Activated CD8-positive, alpha-beta T cell treated with anti-CD3 and anti-CD28 coated beads, Interleukin-2, amount 10 ng/mL, durations not matched to agents 7 days and 5 days (primary cell): ENCODE data around the gene AGAP1. TPM values are rescaled to one million over a fixed set of nuclear protein-coding genes. Genes with fewer than 3 reads are reported as not detected.

ENCODE experiments used
- ATAC-seq: fragments of 150-1000 bp; cut with Tn5 transposase; one replicate; pipeline ENCODE4 v1.10.0; 2021; ENCODE audit warnings: moderate library complexity
- CTCF ChIA-PET: fragments of 350-600 bp; sonication (Branson Sonifier 250); formaldehyde crosslinking; loops from one replicate; lab custom pipeline; 2021; ENCODE audit warnings: antibody characterized with exemption; lab: Charles Lee
- POLR2A ChIA-PET: fragments of 350-600 bp; sonication (Branson Sonifier 250); formaldehyde crosslinking; loops from one replicate; lab custom pipeline; 2021; ENCODE audit warnings: antibody characterized with exemption; lab: Charles Lee
- DNase-seq: peaks from one replicate; pipeline ENCODE4 v3.0.0-alpha.2; 2020
- H3K27ac Mint-ChIP-seq: one replicate; pipeline ENCODE4 v1.8.0; 2021; ENCODE audit warnings: mild to moderate bottlenecking, mixed read lengths
- H3K27me3 Mint-ChIP-seq: one replicate; pipeline ENCODE4 v1.8.0; 2021; ENCODE audit warnings: low read depth, mixed read lengths
- H3K36me3 Mint-ChIP-seq: one replicate; pipeline ENCODE4 v1.8.0; 2021; ENCODE audit warnings: low read depth, mixed read lengths
- H3K4me1 Mint-ChIP-seq: one replicate; pipeline ENCODE4 v1.8.0; 2021; ENCODE audit warnings: low read depth, mixed read lengths
- H3K4me3 Mint-ChIP-seq: one replicate; pipeline ENCODE4 v1.8.0; 2021; ENCODE audit warnings: mild to moderate bottlenecking, mixed read lengths
- H3K9me3 Mint-ChIP-seq: one replicate; pipeline ENCODE4 v1.8.0; 2022; ENCODE audit warnings: mixed read lengths; ENCODE audit not compliant: insufficient read depth
- total RNA-seq, 2 experiments: library from RNA; stranded (reverse); gene quantifications; one replicate each; pipeline ENCODE4 v1.2.3, GENCODE V29; 2021

Gene AGAP1
- total RNA-seq, 2 experiments from 2014 or later, result 0.82 to 1.3 TPM

DNA sequence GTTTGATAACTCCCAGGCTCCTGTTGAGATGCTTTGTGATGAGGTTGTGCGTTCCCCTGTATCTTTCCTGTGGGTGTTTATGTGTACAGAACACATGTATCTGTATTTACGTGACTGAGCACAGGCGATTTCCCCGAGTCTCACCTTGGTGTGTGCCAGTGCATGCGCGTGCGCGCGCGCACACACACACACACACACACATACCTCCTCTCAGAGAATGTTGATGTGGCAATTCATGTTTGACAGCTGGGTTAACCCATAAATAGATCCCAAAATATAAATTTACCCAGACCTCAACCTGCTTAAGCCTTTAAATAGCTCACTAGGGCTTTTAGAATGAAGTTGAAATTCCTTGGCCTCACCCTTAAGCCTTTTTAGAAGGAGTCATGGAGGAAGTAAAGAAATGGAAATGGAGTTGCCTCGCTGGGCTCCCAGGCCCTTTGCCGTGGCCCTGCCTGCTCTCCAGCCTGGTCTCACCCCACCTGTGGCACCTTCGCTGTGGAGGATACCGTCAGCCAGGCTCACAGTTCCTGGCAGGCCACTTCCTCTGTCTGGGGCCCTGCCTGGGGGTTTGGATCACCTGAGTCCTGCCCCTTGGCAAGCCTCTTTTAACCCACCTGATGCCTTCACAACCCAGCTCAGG is 20.3 kb downstream of the AGAP1 start:
- no peaks in the 10 kb centered on the region for H3K27me3 Mint-ChIP-seq
- H3K27ac Mint-ChIP-seq, result no peak overlapping the region
- no peak for DNase-seq
- POLR2A ChIA-PET, result no interaction called here
- CTCF ChIA-PET, result no interaction called here
- no peaks in the 10 kb centered on the region for H3K36me3 Mint-ChIP-seq
- H3K9me3 Mint-ChIP-seq, result no peaks in the 10 kb centered on the region
- H3K4me1 Mint-ChIP-seq, result no peaks in the 10 kb centered on the region
- no peak overlapping the region for H3K4me3 Mint-ChIP-seq
- no peak for ATAC-seq

DNA sequence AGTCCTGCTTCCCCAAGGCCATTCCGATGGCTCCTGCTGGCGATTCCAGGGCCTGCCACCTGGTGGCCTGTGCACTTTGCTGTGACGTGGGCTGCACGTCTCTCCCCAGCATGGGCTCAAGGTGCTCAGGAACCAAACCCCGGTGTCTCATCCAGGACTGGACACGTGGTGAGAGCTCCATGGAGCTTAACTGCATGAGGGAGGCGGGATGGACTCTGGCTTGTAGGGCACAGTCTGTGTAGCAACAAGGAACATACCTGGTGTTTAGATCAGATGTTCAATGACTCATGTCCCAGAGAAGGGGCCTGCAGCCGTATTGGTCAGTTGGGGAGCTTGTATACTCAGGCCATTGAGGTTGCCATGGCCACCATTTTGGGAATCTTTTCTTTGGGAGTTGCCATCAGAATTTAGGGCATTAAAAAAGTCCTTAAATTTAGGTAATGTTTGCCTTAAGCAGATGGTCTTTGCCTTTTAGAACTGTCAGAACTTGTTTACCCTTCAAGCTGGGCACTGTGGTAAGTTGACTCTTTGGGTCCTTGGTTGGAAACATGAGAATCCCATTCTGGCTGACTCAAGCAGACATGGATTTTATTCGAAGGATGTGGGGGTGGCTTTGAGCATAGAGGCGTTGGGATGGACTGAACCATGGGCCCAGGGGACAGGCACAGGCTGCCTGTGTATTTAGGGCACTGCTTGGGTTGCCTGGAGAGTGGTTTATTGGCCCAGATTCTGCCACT is 21.0 kb downstream of the AGAP1 start:
- Mint-ChIP-seq H3K36me3 (no peaks in the 10 kb centered on the region), H3K4me1 (no peaks in the 10 kb centered on the region), H3K27me3 (no peaks in the 10 kb centered on the region), H3K4me3 (no peak overlapping the region), H3K9me3 (no peaks in the 10 kb centered on the region), H3K27ac (no peak overlapping the region)
- no peak for DNase-seq
- POLR2A ChIA-PET, result no interaction called here
- CTCF ChIA-PET, result no interaction called here
- ATAC-seq, result no peak

DNA sequence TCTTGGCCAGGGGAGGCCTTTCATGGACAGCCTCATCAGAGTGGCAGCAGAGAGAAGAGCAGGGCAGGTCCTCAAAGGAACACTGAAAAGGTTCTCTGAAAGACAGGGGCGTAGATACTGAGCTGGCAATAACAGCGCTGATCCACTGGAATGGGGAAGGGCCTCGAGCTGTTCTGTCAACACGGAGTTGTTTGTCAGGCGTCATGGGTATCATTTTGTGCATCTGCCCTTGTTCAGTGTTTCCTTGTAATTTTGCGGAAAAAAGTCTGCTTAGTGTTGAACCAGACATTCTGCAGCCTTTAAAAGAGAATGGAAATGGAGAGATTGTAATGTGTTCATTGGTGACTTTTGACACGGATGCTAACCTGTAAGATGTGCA is 21.5 kb downstream of the AGAP1 start:
- POLR2A ChIA-PET, result no interaction called here
- Mint-ChIP-seq H3K36me3 (no peaks in the 10 kb centered on the region), H3K9me3 (no peaks in the 10 kb centered on the region), H3K27me3 (no peaks in the 10 kb centered on the region), H3K27ac (no peak overlapping the region), H3K4me1 (no peaks in the 10 kb centered on the region), H3K4me3 (no peak overlapping the region)
- DNase-seq (no peak), ATAC-seq (no peak)
- CTCF ChIA-PET, result no interaction called here

DNA sequence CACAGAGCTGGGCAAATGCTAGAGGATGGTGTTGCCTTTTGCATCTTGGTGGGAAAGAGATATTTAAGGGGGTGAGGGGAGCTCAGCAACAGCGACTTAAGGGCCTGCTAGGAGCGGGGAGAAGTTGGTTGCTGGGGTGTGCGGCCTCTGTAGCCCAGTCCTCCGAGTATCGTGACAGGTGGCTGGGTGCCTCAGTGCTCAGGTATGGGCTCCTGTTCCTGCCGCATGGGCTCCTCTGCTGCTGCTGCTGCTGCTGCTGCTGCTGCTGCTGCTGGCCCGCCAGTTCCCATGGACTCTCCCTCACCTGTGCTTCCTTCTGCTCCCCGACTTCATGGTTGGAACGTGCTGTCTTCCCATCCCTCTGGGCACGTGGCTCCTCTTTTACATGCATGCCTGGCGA is 22.0 kb downstream of the AGAP1 start:
- no peaks in the 10 kb centered on the region for H3K27me3 Mint-ChIP-seq
- no peak for ATAC-seq
- H3K9me3 Mint-ChIP-seq, result no peaks in the 10 kb centered on the region
- ChIA-PET POLR2A (no interaction called here), CTCF (no interaction called here)
- H3K36me3 Mint-ChIP-seq, result no peaks in the 10 kb centered on the region
- H3K27ac Mint-ChIP-seq, result no peak overlapping the region
- DNase-seq, result no peak
- H3K4me3 Mint-ChIP-seq, result no peak overlapping the region
- H3K4me1 Mint-ChIP-seq, result no peaks in the 10 kb centered on the region

DNA sequence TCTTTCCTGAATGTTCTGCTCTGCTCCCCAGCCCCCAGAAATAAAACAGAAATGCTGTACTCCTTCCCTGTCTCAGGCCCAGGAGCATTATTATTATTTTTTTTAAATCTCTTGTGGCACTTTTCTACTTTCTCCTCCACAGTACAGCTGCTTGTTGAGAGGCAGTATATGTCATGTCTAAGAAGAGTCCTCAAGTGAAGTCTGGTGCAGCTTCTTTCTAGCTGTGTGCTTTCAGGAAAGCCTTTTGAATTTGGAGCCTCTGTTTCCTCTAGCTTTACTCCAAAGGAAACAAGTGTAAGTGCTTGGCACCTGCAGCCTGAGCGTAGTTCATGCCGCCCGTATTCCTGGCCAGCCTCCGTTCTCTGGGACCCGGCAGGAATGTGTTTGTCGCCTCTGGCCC is 22.4 kb downstream of the AGAP1 start:
- POLR2A ChIA-PET, result no interaction called here
- Mint-ChIP-seq H3K4me1 (no peaks in the 10 kb centered on the region), H3K9me3 (no peaks in the 10 kb centered on the region), H3K27ac (no peak overlapping the region), H3K4me3 (no peak overlapping the region), H3K36me3 (no peaks in the 10 kb centered on the region), H3K27me3 (no peaks in the 10 kb centered on the region)
- CTCF ChIA-PET, result no interaction called here
- no peak for DNase-seq
- ATAC-seq, result no peak

DNA sequence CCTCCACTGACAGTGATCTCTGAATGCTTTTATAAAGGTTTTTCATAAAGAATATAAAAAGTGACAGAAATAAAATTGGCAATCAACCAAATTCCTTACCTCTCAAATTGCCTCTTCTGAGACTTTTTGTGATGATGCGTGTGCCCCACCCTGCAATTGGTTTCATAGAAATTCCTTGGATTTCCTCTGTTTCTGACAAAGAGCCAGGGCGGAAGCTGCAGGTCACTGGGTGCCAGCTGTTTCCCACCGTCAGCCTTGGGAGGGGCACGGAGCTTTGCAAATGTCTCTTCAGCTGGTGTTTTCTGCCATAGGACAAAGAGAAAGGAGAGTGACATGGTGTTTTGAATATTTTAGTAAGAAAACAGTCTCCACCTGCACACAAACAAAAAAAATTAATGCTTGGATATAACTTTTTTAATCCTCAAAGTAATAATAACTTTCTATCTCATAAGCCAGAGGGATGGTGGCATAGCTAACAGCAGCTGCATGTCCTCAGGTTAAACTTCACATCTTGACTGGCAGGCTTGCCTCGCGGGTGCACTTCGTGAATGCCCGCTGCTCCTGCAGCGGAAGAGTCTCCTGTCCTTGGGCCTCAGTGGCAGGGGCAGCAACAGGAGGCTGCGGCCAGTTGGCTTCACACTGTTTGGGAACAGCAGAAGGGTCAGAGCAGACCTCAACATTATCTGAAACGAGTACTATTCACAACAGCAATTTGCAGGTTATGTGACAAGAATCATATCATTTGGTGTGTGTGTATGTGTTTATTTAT is 24.7 kb downstream of the AGAP1 start:
- no peak for ATAC-seq
- DNase-seq, result no peak
- H3K4me1 Mint-ChIP-seq, result no peaks in the 10 kb centered on the region
- ChIA-PET CTCF (interaction anchor here (0.9 kb wide), 1 partner anchor 18 kb away, joined by 3 read pairs; no protein-coding TSS in a partner anchor), POLR2A (no interaction called here)
- no peak overlapping the region for H3K27ac Mint-ChIP-seq
- no peaks in the 10 kb centered on the region for H3K36me3 Mint-ChIP-seq
- no peak overlapping the region for H3K4me3 Mint-ChIP-seq
- H3K9me3 Mint-ChIP-seq, result no peaks in the 10 kb centered on the region
- H3K27me3 Mint-ChIP-seq, result no peaks in the 10 kb centered on the region

DNA sequence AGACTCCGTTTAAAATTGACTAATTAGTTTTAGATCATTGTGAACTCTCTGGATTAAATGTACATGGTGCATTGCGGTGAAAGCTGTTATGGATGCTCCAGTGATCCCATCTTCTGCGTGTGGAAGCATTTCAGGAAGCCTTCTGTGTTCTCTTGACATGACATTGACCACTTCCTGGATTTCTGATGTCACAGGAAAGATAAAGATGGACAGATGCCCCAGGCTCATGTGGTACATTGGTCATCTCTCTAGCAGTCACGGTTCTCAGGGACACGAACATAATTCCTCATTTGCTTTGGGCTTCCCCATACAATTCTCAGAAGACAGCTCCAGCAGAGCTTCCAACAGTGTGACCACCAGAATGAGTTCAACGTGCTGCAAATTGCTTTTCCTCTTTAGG is 26.9 kb downstream of the AGAP1 start:
- no peak overlapping the region for H3K4me3 Mint-ChIP-seq
- ATAC-seq (no peak), DNase-seq (no peak)
- H3K27me3 Mint-ChIP-seq, result no peaks in the 10 kb centered on the region
- H3K4me1 Mint-ChIP-seq, result no peaks in the 10 kb centered on the region
- no peaks in the 10 kb centered on the region for H3K36me3 Mint-ChIP-seq
- no peak overlapping the region for H3K27ac Mint-ChIP-seq
- POLR2A ChIA-PET, result no interaction called here
- CTCF ChIA-PET, result no interaction called here
- H3K9me3 Mint-ChIP-seq, result no peaks in the 10 kb centered on the region

DNA sequence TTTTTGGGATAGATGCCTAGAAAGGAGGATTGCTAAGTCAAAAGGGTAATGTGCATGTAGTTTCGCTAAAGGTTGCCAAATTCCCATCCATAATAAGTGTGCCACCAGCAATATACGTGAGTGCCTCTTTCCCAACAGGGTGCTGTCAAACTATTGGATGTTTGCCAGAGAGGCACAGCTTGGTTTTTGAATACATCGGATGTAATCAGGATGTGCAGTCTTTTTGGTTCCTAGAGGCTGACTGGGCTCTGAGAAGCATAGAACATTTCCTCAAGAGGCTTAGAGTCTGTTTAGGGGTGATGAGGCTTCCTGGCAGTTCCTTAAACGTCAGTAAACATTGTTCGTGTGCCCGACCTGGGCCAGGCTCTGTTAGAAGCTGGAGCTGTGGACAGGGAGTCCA is 28.0 kb downstream of the AGAP1 start:
- Mint-ChIP-seq H3K36me3 (no peaks in the 10 kb centered on the region), H3K27me3 (no peaks in the 10 kb centered on the region), H3K4me3 (no peak overlapping the region), H3K4me1 (no peaks in the 10 kb centered on the region), H3K9me3 (no peaks in the 10 kb centered on the region), H3K27ac (no peak overlapping the region)
- DNase-seq, result no peak
- CTCF ChIA-PET, result no interaction called here
- POLR2A ChIA-PET, result no interaction called here
- no peak for ATAC-seq

DNA sequence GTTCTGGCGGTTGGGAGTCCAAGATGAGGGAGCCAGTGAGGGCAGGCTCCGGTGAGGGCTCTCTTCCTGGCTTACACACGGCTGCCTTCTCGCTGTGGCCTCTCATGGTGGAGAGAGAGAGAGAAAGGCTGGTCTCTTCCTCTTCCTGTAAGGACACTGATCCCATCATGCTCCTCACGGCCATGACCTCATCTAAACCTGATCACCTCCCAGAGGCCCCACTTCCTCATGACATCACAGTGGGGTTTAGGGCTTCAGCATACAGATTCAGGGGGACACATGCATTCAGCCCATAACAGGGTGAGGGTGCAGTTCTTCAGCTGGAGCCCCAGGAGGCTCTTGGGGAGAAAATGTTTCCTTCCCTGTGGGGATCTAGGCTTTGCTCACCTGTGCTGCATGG is 29.2 kb downstream of the AGAP1 start:
- ATAC-seq (no peak), DNase-seq (no peak)
- no peaks in the 10 kb centered on the region for H3K4me1 Mint-ChIP-seq
- CTCF ChIA-PET, result no interaction called here
- POLR2A ChIA-PET, result no interaction called here
- no peak overlapping the region for H3K27ac Mint-ChIP-seq
- no peaks in the 10 kb centered on the region for H3K27me3 Mint-ChIP-seq
- no peaks in the 10 kb centered on the region for H3K9me3 Mint-ChIP-seq
- H3K4me3 Mint-ChIP-seq, result no peak overlapping the region
- H3K36me3 Mint-ChIP-seq, result no peaks in the 10 kb centered on the region

DNA sequence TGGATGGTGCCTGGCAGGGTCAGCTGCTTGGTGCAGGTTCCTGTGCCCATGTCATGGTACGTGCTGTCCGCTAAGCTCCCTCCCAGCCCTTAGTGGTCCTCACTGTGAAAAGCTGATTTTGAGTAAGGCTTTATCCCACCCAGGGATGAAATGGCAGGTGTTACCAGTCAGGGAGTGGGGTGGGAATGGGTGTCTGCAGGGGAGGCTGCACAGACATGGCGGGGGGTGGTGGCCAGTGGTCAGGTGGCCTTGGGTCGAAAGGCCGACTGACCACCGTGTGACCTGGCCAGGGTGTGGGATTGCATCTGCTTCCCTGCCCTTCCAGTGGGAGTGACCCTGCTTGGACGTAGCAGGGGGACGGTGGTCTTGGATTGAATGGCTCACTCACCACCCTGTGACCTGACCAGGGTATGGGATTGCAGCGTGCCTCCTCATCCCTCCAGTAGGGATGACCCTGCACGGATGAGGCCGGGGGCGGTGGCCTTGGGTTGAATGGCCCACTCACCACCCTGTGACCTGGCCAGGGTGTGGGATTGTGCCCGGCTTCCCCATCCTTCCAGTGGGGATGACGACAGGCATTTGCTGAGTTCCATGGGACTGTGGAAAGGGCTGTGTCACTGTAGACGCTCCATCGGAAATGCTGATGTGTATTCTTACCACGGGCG is 29.8 kb downstream of the AGAP1 start:
- no peak overlapping the region for H3K27ac Mint-ChIP-seq
- no peak overlapping the region for H3K4me3 Mint-ChIP-seq
- CTCF ChIA-PET, result no interaction called here
- ATAC-seq, result no peak
- H3K9me3 Mint-ChIP-seq, result no peaks in the 10 kb centered on the region
- DNase-seq, result no peak
- H3K4me1 Mint-ChIP-seq, result no peaks in the 10 kb centered on the region
- no peaks in the 10 kb centered on the region for H3K36me3 Mint-ChIP-seq
- no peaks in the 10 kb centered on the region for H3K27me3 Mint-ChIP-seq
- POLR2A ChIA-PET, result no interaction called here

DNA sequence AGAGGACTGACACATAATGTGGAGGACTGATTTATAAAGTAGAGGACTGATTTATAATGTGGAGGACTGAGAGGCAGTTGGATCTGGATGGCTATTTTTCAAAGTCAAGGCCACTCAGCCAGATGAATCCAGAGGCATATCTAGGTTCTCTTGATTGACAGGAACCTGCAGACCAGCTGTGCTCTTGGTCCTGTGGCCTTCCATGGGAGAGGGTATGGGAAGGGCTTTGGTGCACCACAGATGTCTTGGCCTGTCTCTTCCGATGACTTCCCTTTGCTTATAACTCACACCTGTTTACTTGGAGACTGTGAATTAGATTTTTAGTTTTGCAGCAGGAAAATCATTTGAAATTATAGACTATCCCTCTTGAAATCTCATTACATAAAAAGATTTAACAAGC is 32.3 kb downstream of the AGAP1 start:
- CTCF ChIA-PET, result no interaction called here
- DNase-seq (no peak), ATAC-seq (no peak)
- Mint-ChIP-seq H3K27me3 (no peaks in the 10 kb centered on the region), H3K27ac (no peak overlapping the region), H3K9me3 (no peaks in the 10 kb centered on the region), H3K4me1 (no peaks in the 10 kb centered on the region), H3K4me3 (no peak overlapping the region), H3K36me3 (no peaks in the 10 kb centered on the region)
- POLR2A ChIA-PET, result no interaction called here
